Trophoblast cell (in vitro differentiated cells and primary cell): Measurements from ENCODE around the gene TLR1.

Experiments
- DNase-seq, 2 donors: peaks; one replicate each; pipeline ENCODE4 v3.0.0-alpha.2; 2016
- H2AFZ ChIP-seq: 2 replicates; pipeline ENCODE4 v1.6.1; 2013; ENCODE audit warnings: low read length, moderate library complexity, mild to moderate bottlenecking; ENCODE audit not compliant: insufficient read depth, poor library complexity
- H2AK5ac ChIP-seq: 2 replicates; pipeline ENCODE4 v1.6.1; 2013; ENCODE audit warnings: mild to moderate bottlenecking, low read length
- H2BK120ac ChIP-seq: 2 replicates; pipeline ENCODE4 v1.6.1; 2013; ENCODE audit warnings: low read length, mild to moderate bottlenecking, moderate library complexity; ENCODE audit not compliant: insufficient read depth, poor library complexity
- H2BK12ac ChIP-seq: 2 replicates; pipeline ENCODE4 v1.6.1; 2013; ENCODE audit warnings: mild to moderate bottlenecking, low read length, moderate library complexity
- H2BK5ac ChIP-seq: 2 replicates; pipeline ENCODE4 v1.6.1; 2013; ENCODE audit warnings: low read length, low read depth, moderate library complexity, mild to moderate bottlenecking; ENCODE audit not compliant: poor library complexity
- H3K14ac ChIP-seq: 2 replicates; pipeline ENCODE4 v1.6.1; 2013; ENCODE audit warnings: mild to moderate bottlenecking, low read length
- H3K18ac ChIP-seq: 2 replicates; pipeline ENCODE4 v1.6.1; 2013; ENCODE audit warnings: mild to moderate bottlenecking, low read length
- H3K23ac ChIP-seq: 2 replicates; pipeline ENCODE4 v1.6.1; 2013; ENCODE audit warnings: low read length
- H3K27ac ChIP-seq: 2 replicates; pipeline ENCODE4 v1.5.1; 2013; ENCODE audit warnings: low read depth, mild to moderate bottlenecking, inconsistent platforms, low read length, moderate library complexity
- H3K27me3 ChIP-seq: 2 replicates; pipeline ENCODE4 v1.6.1; 2013; ENCODE audit warnings: inconsistent platforms, mild to moderate bottlenecking, low read length, moderate library complexity; ENCODE audit not compliant: insufficient read depth
- H3K36me3 ChIP-seq, 2 experiments: 1 replicate in 1 of 2; 2 replicates in 1 of 2; pipeline ENCODE4 v1.6.1; 2013; ENCODE audit warnings: low read length in 2 of 2, mild to moderate bottlenecking in 2 of 2, moderate library complexity in 1 of 2; ENCODE audit not compliant: insufficient read depth in 2 of 2, control insufficient read depth in 1 of 2
- H3K4ac ChIP-seq: 2 replicates; pipeline ENCODE4 v1.6.1; 2013; ENCODE audit warnings: low read depth, mild to moderate bottlenecking, low read length, moderate library complexity
- H3K4me1 ChIP-seq, 2 experiments: 1 replicate in 1 of 2; 2 replicates in 1 of 2; pipeline ENCODE4 v1.6.1; 2013; ENCODE audit warnings: low read length in 2 of 2, mild to moderate bottlenecking in 2 of 2, moderate library complexity in 1 of 2; ENCODE audit not compliant: insufficient read depth in 2 of 2, control insufficient read depth in 1 of 2
- H3K4me2 ChIP-seq: 2 replicates; pipeline ENCODE4 v1.6.1; 2013; ENCODE audit warnings: inconsistent platforms, mild to moderate bottlenecking, low read length, moderate library complexity
- H3K4me3 ChIP-seq: 2 replicates; pipeline ENCODE4 v1.5.1; 2013; ENCODE audit warnings: mild to moderate bottlenecking, low read depth, low read length, inconsistent platforms
- H3K79me1 ChIP-seq: one replicate; pipeline ENCODE4 v1.6.1; 2013; ENCODE audit warnings: low read length
- H3K79me2 ChIP-seq: 2 replicates; pipeline ENCODE4 v1.6.1; 2013; ENCODE audit warnings: low read length, mild to moderate bottlenecking; ENCODE audit not compliant: control insufficient read depth, insufficient read depth, poor library complexity
- H3K9ac ChIP-seq: 2 replicates; pipeline ENCODE4 v1.6.1; 2013; ENCODE audit warnings: mild to moderate bottlenecking, low read length
- H3K9me3 ChIP-seq: 2 replicates; pipeline ENCODE4 v1.6.1; 2013; ENCODE audit warnings: low read depth, mild to moderate bottlenecking, control low read depth, inconsistent platforms, low read length; ENCODE audit not compliant: insufficient read depth
- H4K12ac ChIP-seq: 2 replicates; pipeline ENCODE4 v1.6.1; 2013; ENCODE audit warnings: low read depth, mild to moderate bottlenecking, low read length, moderate library complexity
- H4K8ac ChIP-seq: 2 replicates; pipeline ENCODE4 v1.6.1; 2013; ENCODE audit warnings: low read depth, mild to moderate bottlenecking, low read length, moderate library complexity
- H4K91ac ChIP-seq: one replicate; pipeline ENCODE4 v1.6.1; 2013; ENCODE audit warnings: low read depth, mild to moderate bottlenecking, low read length, moderate library complexity
- WGBS: extraction: QIAGEN DNeasy Blood & Tissue Kit; methylation state at CpG from one replicate; pipeline ENCODE4 v1.1.7; 2013; ENCODE audit warnings: missing lambda C conversion rate; ENCODE audit not compliant: insufficient read length, insufficient coverage; ENCODE audit errors: extremely low coverage; 5-methylcytosine and 5-hydroxymethylcytosine counted together

Gene TLR1

GRCh38 chr4:38837334-38837733, 32.7 kb upstream of the TLR1 start:
- no peak overlapping the region for H3K4me2 ChIP-seq
- H3K14ac ChIP-seq = no peak overlapping the region
- no peak overlapping the region for H2AFZ ChIP-seq
- no peak for DNase-seq
- H2BK12ac ChIP-seq = no peak overlapping the region
- H3K4me1 ChIP-seq = no peaks in the 10 kb centered on the region
- H3K4me3 ChIP-seq = no peak overlapping the region
- H3K18ac ChIP-seq = no peak overlapping the region
- no peak overlapping the region for H4K91ac ChIP-seq
- H4K12ac ChIP-seq = no peak overlapping the region
- no peaks in the 10 kb centered on the region for H3K79me2 ChIP-seq
- H3K36me3 ChIP-seq = no peaks in the 10 kb centered on the region
- no peak overlapping the region for H2BK120ac ChIP-seq
- H3K9ac ChIP-seq = no peak overlapping the region
- H3K27ac ChIP-seq = no peak overlapping the region
- no peaks in the 10 kb centered on the region for H3K27me3 ChIP-seq
- H2BK5ac ChIP-seq = no peak overlapping the region
- peaks cover 4% of the 10 kb centered on the region for H3K9me3 ChIP-seq
- no peak overlapping the region for H4K8ac ChIP-seq
- H3K4ac ChIP-seq = no peak overlapping the region
- no peak overlapping the region for H3K23ac ChIP-seq
- no peaks in the 10 kb centered on the region for H3K79me1 ChIP-seq
- H2AK5ac ChIP-seq = no peak overlapping the region

- Histone ChIP-seq H4K8ac (no peak overlapping the region), H3K4me1 (no peaks in the 10 kb centered on the region), H3K14ac (no peak overlapping the region), H3K23ac (no peak overlapping the region), H2AFZ (no peak overlapping the region), H4K91ac (no peak overlapping the region), H3K36me3 (no peaks in the 10 kb centered on the region), H3K79me1 (no peaks in the 10 kb centered on the region), H3K27me3 (no peaks in the 10 kb centered on the region), H2BK12ac (no peak overlapping the region), H3K27ac (no peak overlapping the region), H2AK5ac (no peak overlapping the region), H3K4me2 (no peak overlapping the region), H3K9me3 (peaks cover 4% of the 10 kb centered on the region), H3K4ac (no peak overlapping the region), H3K4me3 (no peak overlapping the region), H2BK120ac (no peak overlapping the region), H2BK5ac (no peak overlapping the region), H4K12ac (no peak overlapping the region), H3K18ac (no peak overlapping the region), H3K79me2 (no peaks in the 10 kb centered on the region), H3K9ac (no peak overlapping the region)
- DNase-seq = no peak
- no CpG with 5 or more reads among the region's 4 CpGs for WGBS
Observed at GRCh38 chr4:38834570-38834969, 30.0 kb upstream of the TLR1 start.

GRCh38 chr4:38832624-38833528, 28.3 kb upstream of the TLR1 start:
- H3K4me2 ChIP-seq = no peak overlapping the region
- no peak overlapping the region for H2AK5ac ChIP-seq
- H3K79me1 ChIP-seq = no peaks in the 10 kb centered on the region
- H4K8ac ChIP-seq = no peak overlapping the region
- no peak overlapping the region for H3K18ac ChIP-seq
- H3K4me1 ChIP-seq = no peaks in the 10 kb centered on the region
- no peak for DNase-seq
- H3K4ac ChIP-seq = no peak overlapping the region
- H3K23ac ChIP-seq = no peak overlapping the region
- WGBS = no CpG with 5 or more reads among the region's 7 CpGs
- peaks cover 4% of the 10 kb centered on the region for H3K9me3 ChIP-seq
- H2BK5ac ChIP-seq = no peak overlapping the region
- no peaks in the 10 kb centered on the region for H3K27me3 ChIP-seq
- no peak overlapping the region for H4K91ac ChIP-seq
- no peak overlapping the region for H3K27ac ChIP-seq
- no peaks in the 10 kb centered on the region for H3K36me3 ChIP-seq
- H3K4me3 ChIP-seq = no peak overlapping the region
- H2AFZ ChIP-seq = no peak overlapping the region
- no peak overlapping the region for H2BK120ac ChIP-seq
- H4K12ac ChIP-seq = no peak overlapping the region
- H3K14ac ChIP-seq = no peak overlapping the region
- no peaks in the 10 kb centered on the region for H3K79me2 ChIP-seq
- no peak overlapping the region for H3K9ac ChIP-seq
- no peak overlapping the region for H2BK12ac ChIP-seq

GRCh38 chr4:38832206-38832605, 27.6 kb upstream of the TLR1 start:
- H3K4me1 ChIP-seq = no peaks in the 10 kb centered on the region

More at GRCh38 chr4:38832206-38832605, 27.6 kb upstream of the TLR1 start:
- no peaks in the 10 kb centered on the region for H3K79me1 ChIP-seq
- H3K4me2 ChIP-seq = no peak overlapping the region
- no peak overlapping the region for H2BK120ac ChIP-seq
- no peak overlapping the region for H3K23ac ChIP-seq
- H3K9me3 ChIP-seq = peaks cover 4% of the 10 kb centered on the region
- no CpG with 5 or more reads among the region's 1 CpG for WGBS
- H3K14ac ChIP-seq = no peak overlapping the region
- H3K4ac ChIP-seq = no peak overlapping the region
- H2BK5ac ChIP-seq = no peak overlapping the region
- no peaks in the 10 kb centered on the region for H3K27me3 ChIP-seq
- no peak overlapping the region for H3K18ac ChIP-seq
- no peak overlapping the region for H3K27ac ChIP-seq
- H4K12ac ChIP-seq = no peak overlapping the region
- peak; percentile 44 to 79 for DNase-seq
- H3K9ac ChIP-seq = no peak overlapping the region
- H2AK5ac ChIP-seq = no peak overlapping the region
- H4K8ac ChIP-seq = no peak overlapping the region
- H3K36me3 ChIP-seq = no peaks in the 10 kb centered on the region
- no peak overlapping the region for H3K4me3 ChIP-seq
- H4K91ac ChIP-seq = no peak overlapping the region
- no peak overlapping the region for H2AFZ ChIP-seq
- H2BK12ac ChIP-seq = no peak overlapping the region
- no peaks in the 10 kb centered on the region for H3K79me2 ChIP-seq
